Urinary bladder (tissue), 4 donors: ENCODE measurements around the gene PRG3. TPM values are rescaled to one million over a fixed set of nuclear protein-coding genes. Genes with fewer than 3 reads are reported as not detected.

Experiments used
- DNase-seq: peaks from one replicate; pipeline ENCODE4 v3.0.0-alpha.2; 2015; ENCODE audit errors: extremely low spot score
- H3K27ac ChIP-seq: one replicate; pipeline ENCODE4 v1.5.1; 2013; ENCODE audit warnings: low read depth, mild to moderate bottlenecking, moderate library complexity
- H3K36me3 ChIP-seq: one replicate; pipeline ENCODE4 v1.6.1; 2013; ENCODE audit warnings: mild to moderate bottlenecking, moderate library complexity; ENCODE audit not compliant: insufficient read depth
- H3K4me1 ChIP-seq: one replicate; pipeline ENCODE4 v1.6.1; 2013; ENCODE audit warnings: mild to moderate bottlenecking, moderate library complexity; ENCODE audit not compliant: insufficient read depth
- H3K4me3 ChIP-seq: one replicate; pipeline ENCODE4 v1.5.1; 2013; ENCODE audit warnings: low read depth, low read length
- WGBS: extraction: QIAGEN DNeasy Blood & Tissue Kit; methylation state at CpG from one replicate; pipeline ENCODE4 v1.1.7; 2013; 5-methylcytosine and 5-hydroxymethylcytosine counted together
- polyA plus RNA-seq: library from polyadenylated mRNA; stranded (reverse); fragments of 200-250 nt; gene quantifications from one replicate; pipeline ENCODE4 v1.2.3, GENCODE V29; 2013
- total RNA-seq: library from RNA; depleted of rRNA; stranded (reverse); fragments of >200 nt; gene quantifications from one replicate; pipeline ENCODE4 v1.2.3, GENCODE V29; 2014
- donor health status: healthy with polysubstance abuse.
- donor health status: healthy.

PRG3 gene
- total and polyA plus RNA-seq, 2 donors, result not detected

DNA sequence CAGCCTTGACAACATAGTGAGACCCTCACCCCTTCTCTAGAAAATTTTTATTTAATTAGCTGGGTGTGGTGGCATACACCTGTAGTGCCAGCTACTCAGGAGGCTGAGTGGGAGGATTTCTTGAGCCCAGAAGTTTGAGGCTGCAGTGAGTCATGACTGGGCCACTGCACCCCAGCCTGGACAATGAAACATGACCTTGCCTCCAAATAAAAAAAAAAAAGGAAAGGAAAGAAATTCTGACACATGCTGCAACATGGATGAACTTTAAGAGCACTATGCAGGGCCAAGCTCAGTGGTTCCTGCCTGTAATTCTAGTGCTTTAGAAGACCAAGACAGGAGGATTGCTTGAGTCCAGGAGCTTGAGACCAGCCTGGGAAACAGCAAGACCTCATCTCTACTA is 37.2 kb upstream of the PRG3 start:
- H3K27ac ChIP-seq, result no peak overlapping the region
- H3K36me3 ChIP-seq, result peaks cover 2% of the 10 kb centered on the region
- no peak for DNase-seq
- no peak overlapping the region for H3K4me3 ChIP-seq
- H3K4me1 ChIP-seq, result no peaks in the 10 kb centered on the region

DNA sequence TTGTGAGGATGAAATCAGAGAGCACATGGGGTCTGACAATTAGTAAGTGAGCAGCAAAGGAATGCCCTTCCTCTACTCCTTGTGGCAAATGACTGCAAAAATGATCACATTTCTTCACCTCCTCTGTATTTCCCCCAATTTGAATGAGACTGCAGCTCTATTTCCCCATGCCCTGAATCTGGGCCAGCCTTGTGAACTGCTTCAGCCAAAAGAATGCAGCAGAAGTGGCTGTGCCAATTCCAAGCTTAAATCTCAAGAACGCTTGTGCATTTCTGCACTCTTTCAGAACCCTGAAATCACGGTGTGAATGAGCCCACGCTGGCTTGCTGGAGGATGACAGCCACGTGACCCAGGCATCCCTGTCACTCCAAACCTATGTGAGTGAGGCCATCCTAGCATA is 36.1 kb upstream of the PRG3 start:
- H3K36me3 ChIP-seq, result peaks cover 2% of the 10 kb centered on the region

DNA sequence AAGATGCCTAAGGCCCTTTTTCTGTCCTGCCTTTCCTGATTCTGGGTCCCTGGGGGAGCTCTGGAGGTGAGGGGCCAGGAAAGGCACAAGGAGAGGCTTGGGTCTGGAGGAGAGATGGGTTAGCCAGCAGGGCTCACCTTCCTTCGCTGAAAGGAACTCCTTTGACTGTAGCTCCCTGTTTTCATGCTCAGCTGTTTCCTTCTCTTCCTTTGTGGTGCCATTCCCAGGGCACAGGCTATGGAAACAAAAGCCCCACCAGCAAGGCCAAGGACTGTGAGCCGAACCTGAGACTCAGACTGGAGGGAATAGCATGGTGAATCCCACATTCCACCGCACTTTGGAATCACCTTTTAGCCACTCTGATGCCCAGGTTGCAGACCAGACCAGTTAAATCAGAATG is 35.5 kb upstream of the PRG3 start:
- WGBS, result 89% methylated on average over 3 of the region's 3 CpGs
- no peak for DNase-seq
- Histone ChIP-seq H3K36me3 (peaks cover 2% of the 10 kb centered on the region), H3K4me1 (no peaks in the 10 kb centered on the region), H3K27ac (no peak overlapping the region), H3K4me3 (no peak overlapping the region)

More for the DNA sequence above, 36.1 kb upstream of the PRG3 start:
- Histone ChIP-seq H3K4me3 (no peak overlapping the region), H3K4me1 (no peaks in the 10 kb centered on the region), H3K27ac (no peak overlapping the region)
- 48% methylated on average over 4 of the region's 4 CpGs for WGBS
- no peak for DNase-seq

DNA sequence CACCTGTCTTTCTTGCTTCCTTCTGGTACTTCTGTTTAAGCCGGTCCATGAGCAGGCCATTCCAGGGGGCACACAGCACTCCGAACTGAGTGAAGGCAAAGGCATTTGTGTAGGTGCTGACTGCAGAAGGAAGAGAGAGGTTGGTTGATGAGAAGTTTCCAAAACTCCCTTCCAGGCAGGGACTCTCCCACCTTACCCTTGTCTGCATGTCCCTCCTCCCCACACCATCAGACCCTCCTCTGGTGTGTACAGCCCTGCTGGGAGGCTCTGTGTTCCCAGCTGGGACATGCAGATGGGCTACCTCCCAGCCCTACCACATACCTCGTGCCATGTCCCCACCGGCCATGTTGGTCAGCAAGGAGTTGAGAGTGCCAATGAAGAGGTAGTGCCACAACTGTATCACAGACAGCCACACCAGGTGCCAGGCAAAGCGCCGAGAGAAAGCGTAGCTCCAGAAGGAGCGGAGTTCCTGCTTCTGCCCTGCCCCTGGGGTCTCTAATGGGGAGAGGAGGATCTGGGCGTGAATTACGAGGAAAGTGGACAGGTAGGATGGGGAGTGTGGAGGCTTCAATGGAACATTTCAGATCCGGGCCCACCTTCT is 33.8 kb upstream of the PRG3 start:
- peaks cover 2% of the 10 kb centered on the region for H3K36me3 ChIP-seq
- 95% methylated on average over 11 of the region's 11 CpGs for WGBS
- H3K4me1 ChIP-seq, result no peaks in the 10 kb centered on the region
- H3K4me3 ChIP-seq, result no peak overlapping the region
- H3K27ac ChIP-seq, result no peak overlapping the region
- no peak for DNase-seq

DNA sequence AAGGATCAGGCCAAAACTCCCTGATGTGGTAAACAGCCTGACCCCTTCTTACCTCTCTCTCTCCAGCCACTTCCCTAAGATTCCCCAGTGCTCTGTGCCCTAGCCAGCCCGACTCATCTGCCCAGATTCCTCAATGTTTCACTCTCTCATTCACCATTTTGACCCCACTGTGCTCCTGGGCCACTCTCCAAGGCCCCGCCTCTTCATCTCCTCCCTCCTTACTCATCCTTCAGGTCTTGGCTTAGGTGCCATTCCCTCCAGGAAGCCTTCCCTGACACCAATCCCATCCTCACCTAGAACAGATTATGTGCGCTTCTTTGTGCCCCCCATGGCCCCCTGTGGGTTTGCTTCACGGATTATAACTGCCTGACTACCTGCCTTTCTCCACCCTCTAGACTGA is 32.7 kb upstream of the PRG3 start:
- Histone ChIP-seq H3K27ac (no peak overlapping the region), H3K4me3 (no peak overlapping the region), H3K4me1 (no peaks in the 10 kb centered on the region), H3K36me3 (peaks cover 4% of the 10 kb centered on the region)
- WGBS, result 93% methylated on average over 4 of the region's 4 CpGs
- no peak for DNase-seq

DNA sequence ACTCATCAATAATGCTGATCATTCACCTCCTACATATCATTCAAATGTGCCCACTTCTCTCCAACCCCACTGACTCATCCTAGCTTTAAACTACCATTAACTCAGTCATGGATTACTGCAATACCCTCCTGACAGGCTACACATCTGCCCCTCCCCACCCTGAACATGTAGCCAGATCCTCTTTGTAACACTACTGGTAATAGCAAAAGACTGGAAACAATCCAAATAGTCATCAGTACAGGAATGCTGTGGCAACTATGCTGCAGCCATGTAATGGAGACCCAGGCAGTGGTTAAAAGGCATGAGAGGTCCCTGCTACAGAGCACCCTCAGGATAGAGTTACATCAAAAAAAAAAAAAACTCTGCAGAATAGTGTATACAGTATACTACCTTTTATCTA is 29.3 kb upstream of the PRG3 start:
- no peak overlapping the region for H3K4me3 ChIP-seq
- H3K27ac ChIP-seq, result no peak overlapping the region
- no peak for DNase-seq
- no peaks in the 10 kb centered on the region for H3K4me1 ChIP-seq
- H3K36me3 ChIP-seq, result peaks cover 2% of the 10 kb centered on the region

DNA sequence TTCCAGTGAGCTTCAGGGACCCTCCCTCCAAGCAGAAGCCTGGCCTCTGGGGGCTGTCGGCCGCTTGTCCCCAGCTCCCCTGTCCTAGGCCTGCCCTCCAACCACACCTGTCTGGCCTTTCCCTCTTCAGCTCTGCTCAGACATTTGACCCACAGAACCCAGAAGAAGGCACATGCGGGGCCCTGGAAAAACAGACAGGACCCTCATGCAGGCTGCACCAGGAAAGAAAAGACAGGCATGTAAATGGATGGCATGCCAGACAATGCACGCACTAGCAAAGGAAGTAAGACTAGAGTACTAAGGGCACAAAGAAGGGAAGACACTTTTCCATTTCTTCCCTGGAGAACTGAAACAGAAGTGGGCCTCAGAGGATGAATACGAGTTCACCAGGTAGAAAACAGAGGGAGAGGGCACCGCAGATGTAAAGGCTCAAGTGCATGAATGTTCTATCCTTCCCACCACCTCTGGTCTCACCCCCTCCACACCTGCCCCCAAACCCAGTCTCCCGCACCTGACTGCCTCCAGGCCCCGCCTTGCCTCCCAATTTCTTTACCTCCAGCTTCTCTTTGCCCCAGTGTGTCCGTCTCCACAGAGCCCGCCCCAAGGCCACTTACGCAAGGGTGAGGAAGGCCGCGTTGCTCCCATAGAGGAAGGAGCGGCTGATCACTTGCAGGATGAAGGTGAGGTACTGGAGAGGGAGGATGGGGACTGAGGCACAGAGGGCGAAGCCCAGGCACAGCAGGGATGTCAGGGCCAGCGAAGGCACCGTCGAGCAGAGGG is 28.6 kb upstream of the PRG3 start:
- no peak overlapping the region for H3K4me3 ChIP-seq
- peaks cover 2% of the 10 kb centered on the region for H3K36me3 ChIP-seq
- DNase-seq, result no peak
- 96% methylated on average over 18 of the region's 18 CpGs for WGBS
- H3K27ac ChIP-seq, result no peak overlapping the region
- no peaks in the 10 kb centered on the region for H3K4me1 ChIP-seq

DNA sequence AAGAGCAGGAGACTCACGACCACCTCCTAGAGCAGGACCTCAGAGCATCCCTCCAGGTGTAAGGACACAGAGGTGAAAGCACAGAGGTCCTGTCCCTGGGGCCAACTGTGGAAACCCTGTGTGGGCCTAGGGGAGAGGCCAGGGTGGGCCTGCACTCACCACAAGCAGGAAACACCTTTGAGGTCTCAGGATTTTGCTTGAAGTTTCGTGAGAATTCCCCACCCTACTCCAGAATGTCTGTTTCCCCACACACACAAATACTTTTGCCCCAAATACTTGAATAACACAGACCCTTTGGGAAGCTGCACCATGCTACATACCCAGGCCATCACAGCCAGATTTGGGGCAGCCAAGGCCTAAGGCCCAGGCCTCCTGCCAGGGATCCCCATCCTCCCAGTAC is 27.8 kb upstream of the PRG3 start:
- WGBS, result 81% methylated on average over 2 of the region's 2 CpGs
- H3K27ac ChIP-seq, result no peak overlapping the region
- no peak overlapping the region for H3K4me3 ChIP-seq
- peaks cover 2% of the 10 kb centered on the region for H3K36me3 ChIP-seq
- DNase-seq, result no peak
- H3K4me1 ChIP-seq, result no peaks in the 10 kb centered on the region

DNA sequence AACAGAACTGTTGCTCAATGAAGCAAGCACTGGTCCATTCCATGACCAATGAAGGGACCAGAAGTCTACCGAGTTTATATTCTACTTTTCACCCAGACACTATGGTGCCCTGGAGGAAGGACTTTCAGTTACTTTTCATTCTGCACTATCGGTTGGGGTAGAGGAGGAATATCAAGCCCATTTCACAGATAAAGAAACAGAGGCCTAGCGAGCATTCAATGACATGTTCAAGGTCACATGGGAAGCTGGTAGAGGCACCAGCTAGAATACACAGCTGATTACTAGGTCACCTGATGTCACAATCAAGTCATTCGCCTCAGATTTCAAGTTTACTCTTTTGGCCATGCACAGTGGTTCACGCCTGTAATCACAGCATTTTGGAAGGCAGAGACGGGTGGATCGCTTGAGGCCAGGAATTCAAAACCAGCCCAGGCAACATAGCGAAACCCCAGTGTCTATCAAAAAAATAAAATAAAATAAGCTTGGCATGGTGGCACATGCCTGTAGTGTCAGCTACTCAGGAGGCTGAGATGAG is 27.1 kb upstream of the PRG3 start:
- H3K4me1 ChIP-seq, result no peaks in the 10 kb centered on the region
- WGBS, result 93% methylated on average over 8 of the region's 8 CpGs
- no peak overlapping the region for H3K27ac ChIP-seq
- no peak for DNase-seq
- no peak overlapping the region for H3K4me3 ChIP-seq
- peaks cover 2% of the 10 kb centered on the region for H3K36me3 ChIP-seq

DNA sequence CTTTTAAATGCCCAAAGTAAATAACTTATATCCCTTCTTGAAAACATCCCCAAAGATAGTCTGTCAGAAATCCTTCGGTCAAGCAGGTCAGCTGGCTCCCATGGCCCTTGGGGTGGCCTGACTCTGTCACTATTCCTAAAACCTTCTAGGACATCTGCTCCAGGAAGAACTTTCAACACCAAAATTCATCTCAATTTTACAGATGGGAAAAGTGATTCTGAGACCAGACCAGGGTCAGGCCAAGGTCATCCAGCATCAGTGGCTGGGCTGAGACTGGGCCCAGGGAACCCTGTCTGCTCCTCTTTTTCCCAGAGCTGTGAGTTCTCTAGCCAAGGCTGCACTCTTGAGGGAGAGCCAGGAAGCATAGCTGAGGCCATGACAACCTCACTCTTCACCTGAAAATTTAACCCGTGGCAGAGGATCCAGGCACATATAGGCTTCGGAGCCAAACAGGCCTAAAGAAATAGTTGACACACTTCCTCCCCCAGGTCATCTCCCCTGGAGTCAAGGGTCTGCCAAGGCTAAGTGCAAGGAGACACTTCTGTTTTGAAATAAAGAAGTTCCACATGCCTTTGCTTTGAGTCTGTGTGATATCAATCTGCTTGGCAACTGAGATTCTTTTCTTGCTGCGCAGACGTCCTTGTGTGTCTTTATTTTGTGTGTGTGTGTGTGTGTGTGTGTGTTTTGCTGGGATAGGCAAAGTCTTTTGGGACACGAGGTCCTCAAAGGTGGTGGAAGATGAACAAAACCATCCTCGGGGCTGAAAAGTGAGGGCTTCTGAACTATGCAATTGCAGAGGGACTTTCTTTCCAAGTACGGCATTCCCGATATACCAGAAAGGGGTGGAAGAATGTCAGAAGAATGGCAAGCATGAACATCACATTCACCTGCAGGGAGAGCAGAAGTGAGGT is 26.3 kb upstream of the PRG3 start:
- H3K4me1 ChIP-seq, result no peaks in the 10 kb centered on the region
- peaks cover 2% of the 10 kb centered on the region for H3K36me3 ChIP-seq
- DNase-seq, result no peak
- H3K27ac ChIP-seq, result no peak overlapping the region
- WGBS, result 82% methylated on average over 9 of the region's 9 CpGs
- no peak overlapping the region for H3K4me3 ChIP-seq

DNA sequence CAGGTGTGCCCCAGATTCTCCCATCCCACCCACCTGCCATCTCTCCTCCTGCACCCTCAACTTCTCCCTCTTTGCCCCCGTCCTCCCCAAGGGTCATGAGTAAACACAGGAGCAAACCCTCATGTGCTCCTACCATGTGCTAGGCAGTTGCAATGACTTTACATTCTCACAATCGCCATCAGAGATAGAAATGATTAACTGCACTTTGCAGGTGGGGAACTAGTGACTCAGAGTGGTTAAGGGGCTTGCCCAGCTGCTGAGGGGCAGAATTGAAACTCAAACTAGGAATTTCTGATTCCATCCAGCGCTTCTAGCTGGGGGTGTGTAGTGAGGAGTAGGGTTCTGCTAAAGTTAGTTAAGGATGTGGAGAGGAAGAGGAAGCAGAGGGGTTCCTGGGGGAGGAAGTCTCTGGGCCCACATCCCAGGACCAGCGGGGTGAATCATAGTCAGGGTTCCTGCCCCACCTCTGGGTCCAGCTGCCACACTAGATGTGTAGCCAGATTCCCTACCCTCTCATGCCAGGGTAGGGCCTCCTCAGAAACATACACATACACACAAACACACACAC is 25.5 kb upstream of the PRG3 start:
- WGBS, result 66% methylated on average over 4 of the region's 4 CpGs
- DNase-seq, result no peak
- Histone ChIP-seq H3K4me1 (no peaks in the 10 kb centered on the region), H3K4me3 (no peak overlapping the region), H3K27ac (no peak overlapping the region), H3K36me3 (peaks cover 2% of the 10 kb centered on the region)

DNA sequence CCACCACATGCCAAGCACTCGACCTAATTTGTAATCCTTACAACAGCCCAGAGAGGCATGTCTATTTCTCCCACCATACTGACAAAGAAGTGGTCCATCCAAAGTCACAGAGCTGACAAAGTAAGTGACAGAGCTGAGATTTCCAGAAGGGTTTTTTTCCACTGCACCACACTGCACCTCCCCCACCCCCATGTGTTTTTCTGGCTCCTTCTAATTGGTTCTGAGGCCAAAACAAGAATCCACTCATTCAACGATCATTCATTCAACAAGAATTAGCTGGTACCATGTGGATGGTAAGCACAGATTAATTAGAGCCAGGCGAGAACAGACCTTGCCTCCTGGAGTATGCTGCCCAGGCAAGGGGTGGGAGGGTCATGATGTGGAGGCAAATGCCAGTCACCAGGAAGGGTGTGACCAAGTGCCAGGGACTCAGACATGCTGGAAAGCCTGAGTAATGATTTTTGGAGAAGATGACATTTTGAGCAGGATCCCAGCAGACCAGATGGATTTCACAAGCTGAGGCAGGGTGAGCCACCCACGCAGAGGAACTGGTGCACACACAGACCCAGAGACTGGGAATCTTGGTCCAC is 24.4 kb upstream of the PRG3 start:
- 82% methylated on average over 4 of the region's 4 CpGs for WGBS
- H3K4me3 ChIP-seq, result no peak overlapping the region
- no peak overlapping the region for H3K27ac ChIP-seq
- H3K36me3 ChIP-seq, result peaks cover 2% of the 10 kb centered on the region
- no peaks in the 10 kb centered on the region for H3K4me1 ChIP-seq
- DNase-seq, result no peak

DNA sequence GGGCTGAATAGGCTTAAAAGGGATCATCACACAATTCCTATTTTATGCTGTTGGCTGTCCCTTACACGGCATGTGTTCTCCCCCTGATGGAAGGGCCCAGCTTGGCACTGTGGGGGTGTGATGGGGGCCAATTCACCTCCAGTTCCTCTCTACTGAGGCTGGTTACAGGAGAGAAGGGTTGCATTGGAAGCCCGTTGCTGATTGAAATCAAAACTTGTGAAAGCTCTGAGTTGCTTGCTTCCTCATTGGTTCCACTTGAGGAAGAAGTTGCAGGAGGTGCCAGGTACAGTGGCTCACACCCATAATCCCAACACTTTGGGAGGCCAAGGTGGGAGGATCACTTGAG is 22.8 kb upstream of the PRG3 start:
- no peak for DNase-seq
- no peak overlapping the region for H3K4me3 ChIP-seq
- H3K36me3 ChIP-seq, result peaks cover under 1% of the 10 kb centered on the region
- H3K27ac ChIP-seq, result no peak overlapping the region
- 87% methylated on average over 2 of the region's 2 CpGs for WGBS
- no peaks in the 10 kb centered on the region for H3K4me1 ChIP-seq
